ENCODE results near the gene ESRRA. TPM values are rescaled to one million over a fixed set of nuclear protein-coding genes. Genes with fewer than 3 reads are reported as not detected.

ESRRA gene
- total and polyA plus RNA-seq, 2 of the 4 experiments (the other 2 are of a cell fraction): 10.2 to 15.0 TPM

DNA sequence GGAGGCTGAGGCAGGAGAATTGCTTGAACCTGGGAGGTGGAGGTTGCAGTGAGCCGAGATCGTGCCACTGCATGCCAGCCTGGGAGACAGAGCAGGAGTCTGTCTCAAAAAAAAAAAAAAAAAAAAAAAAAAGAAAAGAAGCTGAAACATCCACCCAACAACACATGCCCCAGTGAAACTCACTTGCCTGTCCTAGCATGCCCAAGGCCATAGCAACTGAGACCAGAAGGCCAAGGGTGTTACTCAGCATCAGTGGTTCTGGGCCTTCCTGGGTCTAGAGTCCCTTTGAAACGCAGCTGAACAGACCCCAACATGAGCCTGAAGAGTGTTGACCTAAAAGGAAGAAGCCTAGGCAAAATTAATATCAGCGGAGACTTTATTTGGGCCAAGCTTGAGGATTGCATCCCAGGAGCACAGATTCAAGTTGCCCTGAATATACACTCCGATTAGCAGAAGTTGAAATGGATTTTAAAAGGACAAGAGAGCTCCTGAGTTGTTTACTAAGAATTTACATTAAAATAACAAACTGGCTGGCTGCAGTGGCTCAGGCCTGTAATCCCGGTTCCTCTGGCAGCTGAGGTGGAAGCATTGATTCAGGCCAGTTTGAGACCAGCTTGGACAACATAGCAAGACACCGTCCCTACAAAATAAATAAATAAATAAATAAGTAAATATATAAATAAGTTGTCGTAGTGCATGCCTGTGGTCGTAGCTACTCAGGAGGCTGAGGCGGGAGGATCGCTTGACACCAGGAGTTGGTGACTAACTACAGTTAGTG, 19.6 kb downstream of the ESRRA start:
- Histone ChIP-seq H4K20me1 (ENCODE audit: insufficient read depth, low read length) (no peaks in the 10 kb centered on the region; the same call in 1 of the 2 replicates), H2BK15ac (ENCODE audit: low read depth, low read length) (no peak overlapping the region; the same call in 2 of the 3 replicates), H3K9me3 (ENCODE audit: control insufficient read depth, insufficient read depth, low read length) (0 out of 2 replicates have a peak, but pooled peaks cover 2% of the 10 kb centered on the region), H3K79me1 (ENCODE audit: low read depth in 1 of 2, low read length in 2 of 2) (peaks cover 0 to 8% of the 10 kb centered on the region in 2 experiments; a peak in 2 of 4 replicates), H2AK5ac (ENCODE audit: low read depth, low read length) (no peak overlapping the region), H3K18ac (ENCODE audit: low read depth, low read length) (no peak overlapping the region), H2AK9ac (replicated peaks; ENCODE audit: low read depth, low read length, poor library complexity) (no peak overlapping the region), H2BK20ac (ENCODE audit: low read depth, low read length) (no peak overlapping the region), H3K4me1 (ENCODE audit: control insufficient read depth, insufficient read depth, low read length) (peaks cover 4% of the 10 kb centered on the region), H3K36me3 (ENCODE audit: control insufficient read depth, insufficient read depth, low read length) (peaks cover 19% of the 10 kb centered on the region), H2BK120ac (ENCODE audit: low read depth, low read length) (no peak overlapping the region), H3K27me3 (ENCODE audit: control insufficient read depth, insufficient read depth, low read length) (no peaks in the 10 kb centered on the region; the same call in 1 of the 2 replicates), H3K14ac (replicated peaks; ENCODE audit: low read depth, low read length) (0 out of 2 replicates have a peak overlapping the region, but pooled peaks have one; percentile 78), H3K23ac (ENCODE audit: low read depth, low read length) (no peak overlapping the region), H3K9me1 (ENCODE audit: insufficient read depth, low read length) (0 out of 2 replicates have a peak, but pooled peaks cover 3% of the 10 kb centered on the region), H4K8ac (ENCODE audit: low read depth in 2 of 2, low read length in 2 of 2) (no peak overlapping the region; a peak in 1 of 4 replicates), H3K27ac (ENCODE audit: insufficient read depth, low read length) (peak overlapping the region; percentile 49; the same call in 1 of the 2 replicates), H2AFZ (replicated peaks; ENCODE audit: low read length, poor library complexity) (no peak overlapping the region), H3K4me3 (ENCODE audit: insufficient read depth, low read depth, low read length) (no peak overlapping the region), H4K5ac (ENCODE audit: low read depth, low read length) (no peak overlapping the region), H3K4ac (ENCODE audit: low read depth, low read length) (peak overlapping the region; percentile 75; the same call in 1 of the 2 replicates), H3K56ac (ENCODE audit: extremely low read depth, insufficient read depth, low read length) (no peak overlapping the region), H3K4me2 (ENCODE audit: low read depth, low read length) (no peak overlapping the region), H4K91ac (ENCODE audit: insufficient read depth, low read depth, low read length) (no peak overlapping the region), H2BK5ac (ENCODE audit: low read depth, low read length, poor library complexity, severe bottlenecking) (no peak overlapping the region), H3K9ac (ENCODE audit: low read depth, low read length) (no peak overlapping the region)
- intact Hi-C loops (cut with micrococcal nuclease): no loop called here
- DNase-seq (no peak), ATAC-seq (ENCODE audit: low read depth) (peak; percentile 63)
- no CpG with 5 or more reads among the region's 11 CpGs for WGBS, 2 experiments (ENCODE audit: extremely low coverage in 2 of 2, insufficient read length in 1 of 2)
- dilution Hi-C loops (cut with HindIII; ENCODE audit: low sequenced_read_pairs, unreplicated experiment): no loop called here
- ChIA-PET POLR2A (ENCODE audit: unreplicated experiment) (interaction anchor here (0.6 kb wide), 1 partner anchor 432 kb away, joined by 6 read pairs; no protein-coding TSS in a partner anchor), CTCF (interaction anchor here (0.8 to 1.5 kb wide), 3 partner anchors 9 to 30 kb away, joined by 3 to 5 read pairs (median 5); no protein-coding TSS in a partner anchor)
- BruUV-seq (replicated peaks): no TSS peak
- in situ Hi-C loops (cut with MboI; ENCODE audit: low sequenced_read_pairs): no loop called here
- TF ChIP-seq MXI1 (IDR thresholded peaks at IDR 0.05; ENCODE audit: borderline replicate concordance, low read depth, low read length) (no peak), SMC3 (IDR thresholded peaks at IDR 0.05; ENCODE audit: low read depth, low read length) (no peak), NFE2L2 (IDR thresholded peaks at IDR 0.05; ENCODE audit: low read depth, low read length) (no peak), CHD1 (IDR thresholded peaks at IDR 0.05; ENCODE audit: low read depth, low read length) (no peak), POLR2A (IDR thresholded peaks at IDR 0.05; ENCODE audit: low read depth, low read length) (no peak), MAZ (IDR thresholded peaks at IDR 0.05; ENCODE audit: borderline replicate concordance, low read depth, low read length) (no peak), MAFK (IDR thresholded peaks at IDR 0.05; ENCODE audit: low read depth, low read length) (no peak), CEBPB (IDR thresholded peaks at IDR 0.05; ENCODE audit: low read depth, low read length) (no peak), RFX5 (IDR thresholded peaks at IDR 0.05; ENCODE audit: low read depth, low read length) (no peak), RCOR1 (IDR thresholded peaks at IDR 0.05; ENCODE audit: insufficient replicate concordance, low read length) (no peak)
- TF ChIP-seq, protein P1, sequence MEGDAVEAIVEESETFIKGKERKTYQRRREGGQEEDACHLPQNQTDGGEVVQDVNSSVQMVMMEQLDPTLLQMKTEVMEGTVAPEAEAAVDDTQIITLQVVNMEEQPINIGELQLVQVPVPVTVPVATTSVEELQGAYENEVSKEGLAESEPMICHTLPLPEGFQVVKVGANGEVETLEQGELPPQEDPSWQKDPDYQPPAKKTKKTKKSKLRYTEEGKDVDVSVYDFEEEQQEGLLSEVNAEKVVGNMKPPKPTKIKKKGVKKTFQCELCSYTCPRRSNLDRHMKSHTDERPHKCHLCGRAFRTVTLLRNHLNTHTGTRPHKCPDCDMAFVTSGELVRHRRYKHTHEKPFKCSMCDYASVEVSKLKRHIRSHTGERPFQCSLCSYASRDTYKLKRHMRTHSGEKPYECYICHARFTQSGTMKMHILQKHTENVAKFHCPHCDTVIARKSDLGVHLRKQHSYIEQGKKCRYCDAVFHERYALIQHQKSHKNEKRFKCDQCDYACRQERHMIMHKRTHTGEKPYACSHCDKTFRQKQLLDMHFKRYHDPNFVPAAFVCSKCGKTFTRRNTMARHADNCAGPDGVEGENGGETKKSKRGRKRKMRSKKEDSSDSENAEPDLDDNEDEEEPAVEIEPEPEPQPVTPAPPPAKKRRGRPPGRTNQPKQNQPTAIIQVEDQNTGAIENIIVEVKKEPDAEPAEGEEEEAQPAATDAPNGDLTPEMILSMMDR (conservative IDR thresholded peaks at IDR 0.05; ENCODE audit: low read depth, low read length): no peak
- TF ChIP-seq, protein P2, sequence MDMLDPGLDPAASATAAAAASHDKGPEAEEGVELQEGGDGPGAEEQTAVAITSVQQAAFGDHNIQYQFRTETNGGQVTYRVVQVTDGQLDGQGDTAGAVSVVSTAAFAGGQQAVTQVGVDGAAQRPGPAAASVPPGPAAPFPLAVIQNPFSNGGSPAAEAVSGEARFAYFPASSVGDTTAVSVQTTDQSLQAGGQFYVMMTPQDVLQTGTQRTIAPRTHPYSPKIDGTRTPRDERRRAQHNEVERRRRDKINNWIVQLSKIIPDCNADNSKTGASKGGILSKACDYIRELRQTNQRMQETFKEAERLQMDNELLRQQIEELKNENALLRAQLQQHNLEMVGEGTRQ (IDR thresholded peaks at IDR 0.05; ENCODE audit: low read depth, low read length): no peak

Data from IMR-90 (cell line).